T-helper 2 cell (primary cell): ENCODE data around the gene LRRFIP2.

Experiments used
- DNase-seq, 5 experiments: peaks; one replicate each; pipeline versions ENCODE4 v3.0.0 to v3.0.0-alpha.2; 2012 to 2022

LRRFIP2 gene

GRCh38 chr3:37112987-37113386, 61.4 kb downstream of the LRRFIP2 start:
- no peak for DNase-seq

- DNase-seq = no peak
Observed at GRCh38 chr3:37111199-37111598, 63.2 kb downstream of the LRRFIP2 start.

GRCh38 chr3:37107846-37108245, 66.5 kb downstream of the LRRFIP2 start:
- no peak for DNase-seq

GRCh38 chr3:37103103-37103808, 71.1 kb downstream of the LRRFIP2 start:
- no peak for DNase-seq

- DNase-seq = no peak
Observed at GRCh38 chr3:37100411-37100810, 74.0 kb downstream of the LRRFIP2 start.

GRCh38 chr3:37099469-37099868, 74.9 kb downstream of the LRRFIP2 start:
- no peak for DNase-seq

- DNase-seq = no peak
Observed at GRCh38 chr3:37098884-37099283, 75.5 kb downstream of the LRRFIP2 start.

GRCh38 chr3:37097776-37098175, 76.6 kb downstream of the LRRFIP2 start:
- DNase-seq = no peak

- no peak for DNase-seq
Observed at GRCh38 chr3:37096975-37097374, 77.4 kb downstream of the LRRFIP2 start.

- no peak for DNase-seq
Observed at GRCh38 chr3:37096288-37096687, 78.1 kb downstream of the LRRFIP2 start.

- DNase-seq = no peak
Observed at GRCh38 chr3:37094636-37095035, 79.7 kb downstream of the LRRFIP2 start.

GRCh38 chr3:37093481-37093880, 80.9 kb downstream of the LRRFIP2 start:
- DNase-seq = no peak

- DNase-seq = no peak
Observed at GRCh38 chr3:37092484-37092883, 81.9 kb downstream of the LRRFIP2 start.

- DNase-seq = no peak
Observed at GRCh38 chr3:37087870-37088269, 86.5 kb downstream of the LRRFIP2 start.

GRCh38 chr3:37086918-37087317, 87.5 kb downstream of the LRRFIP2 start:
- no peak for DNase-seq

GRCh38 chr3:37082317-37082716, 92.1 kb downstream of the LRRFIP2 start:
- no peak for DNase-seq

GRCh38 chr3:37075955-37076354, 98.4 kb downstream of the LRRFIP2 start:
- DNase-seq = no peak

GRCh38 chr3:37074178-37074577, 100.2 kb downstream of the LRRFIP2 start:
- no peak for DNase-seq

GRCh38 chr3:37072892-37073291, 101.5 kb downstream of the LRRFIP2 start:
- DNase-seq = no peak

- no peak for DNase-seq
Observed at GRCh38 chr3:37071921-37072320, 102.5 kb downstream of the LRRFIP2 start.

- no peak for DNase-seq
Observed at GRCh38 chr3:37068031-37068430, 106.4 kb downstream of the LRRFIP2 start.

GRCh38 chr3:37067577-37067976, 106.8 kb downstream of the LRRFIP2 start:
- DNase-seq = no peak

GRCh38 chr3:37064747-37065146, 109.6 kb downstream of the LRRFIP2 start:
- DNase-seq = no peak

GRCh38 chr3:37058117-37058516, 116.3 kb downstream of the LRRFIP2 start:
- DNase-seq = no peak

GRCh38 chr3:37056826-37057225, 117.6 kb downstream of the LRRFIP2 start:
- DNase-seq = no peak
